Coronary artery (tissue), 2 donors: ENCODE measurements around the gene PLEKHH2.
"Not testable (repeated sequence)": the region's sequence is repeated elsewhere in the genome, so short reads cannot be mapped to it uniquely, and the experiment has no call there.

ENCODE experiments used
- DNase-seq: peaks from one replicate; pipeline ENCODE4 v3.0.0-alpha.2; 2017; ENCODE audit warnings: low spot score
- H3K27ac ChIP-seq, 2 donors: fragments of 200-600 bp; sonication (generic); one replicate each; pipeline ENCODE4 v1.5.1; 2016 to 2019
- H3K4me3 ChIP-seq: fragments of 200-600 bp; sonication (generic); 2 replicates; pipeline ENCODE4 v1.5.1; 2016; ENCODE audit warnings: mild to moderate bottlenecking, moderate library complexity
- TF ChIP-seq, protein P1 (sequence below): fragments of 200-600 bp; sonication (generic); IDR thresholded peaks from one replicate; pipeline ENCODE4 v1.5.1; 2019; ENCODE audit warnings: antibody characterized with exemption

PLEKHH2 gene

DNA sequence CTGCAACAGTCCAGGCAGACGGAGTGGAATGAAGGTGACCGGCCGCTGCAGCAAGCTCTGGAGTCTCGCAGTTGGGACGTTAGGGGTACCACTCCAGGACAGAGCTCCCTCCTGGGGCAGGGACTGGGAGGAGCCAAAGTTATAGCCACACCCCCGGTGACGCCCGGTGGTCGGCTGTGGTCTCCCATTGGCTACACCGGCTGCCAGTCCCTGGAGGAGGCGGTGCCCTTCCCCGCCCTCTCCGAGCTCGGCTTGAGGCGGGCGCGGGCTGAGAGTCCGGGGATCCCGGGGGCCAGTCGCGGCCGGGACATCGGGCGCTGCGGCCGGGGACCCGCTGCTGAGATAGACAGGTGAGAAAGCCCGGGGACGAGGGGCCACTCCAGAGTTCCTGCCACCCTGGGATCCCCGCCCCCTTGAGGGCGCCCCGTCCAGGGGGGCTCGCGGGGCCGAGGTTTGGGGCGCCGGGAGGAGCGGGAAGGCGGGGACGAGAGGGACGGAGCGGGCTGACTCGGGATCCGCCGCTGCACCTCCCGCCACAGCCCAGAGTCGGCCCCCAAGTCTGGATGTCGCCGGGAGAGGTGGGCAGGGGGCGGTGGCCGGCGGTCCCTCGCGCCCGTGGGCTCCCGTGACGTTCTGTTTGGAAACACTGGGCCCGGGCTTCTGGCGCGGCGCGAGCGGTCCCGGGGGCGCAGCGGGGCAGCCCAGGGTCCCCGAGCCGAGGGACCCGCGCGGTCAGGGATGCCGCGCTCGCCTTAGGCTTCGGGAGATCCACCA lies at the start of gene PLEKHH2:
Gene PLEKHH2 (plus strand): TSS at position 231 of the 774 bp plus-strand sequence. CDS start 7,414 bp downstream, outside the sequence.
- TF ChIP-seq, protein P1, sequence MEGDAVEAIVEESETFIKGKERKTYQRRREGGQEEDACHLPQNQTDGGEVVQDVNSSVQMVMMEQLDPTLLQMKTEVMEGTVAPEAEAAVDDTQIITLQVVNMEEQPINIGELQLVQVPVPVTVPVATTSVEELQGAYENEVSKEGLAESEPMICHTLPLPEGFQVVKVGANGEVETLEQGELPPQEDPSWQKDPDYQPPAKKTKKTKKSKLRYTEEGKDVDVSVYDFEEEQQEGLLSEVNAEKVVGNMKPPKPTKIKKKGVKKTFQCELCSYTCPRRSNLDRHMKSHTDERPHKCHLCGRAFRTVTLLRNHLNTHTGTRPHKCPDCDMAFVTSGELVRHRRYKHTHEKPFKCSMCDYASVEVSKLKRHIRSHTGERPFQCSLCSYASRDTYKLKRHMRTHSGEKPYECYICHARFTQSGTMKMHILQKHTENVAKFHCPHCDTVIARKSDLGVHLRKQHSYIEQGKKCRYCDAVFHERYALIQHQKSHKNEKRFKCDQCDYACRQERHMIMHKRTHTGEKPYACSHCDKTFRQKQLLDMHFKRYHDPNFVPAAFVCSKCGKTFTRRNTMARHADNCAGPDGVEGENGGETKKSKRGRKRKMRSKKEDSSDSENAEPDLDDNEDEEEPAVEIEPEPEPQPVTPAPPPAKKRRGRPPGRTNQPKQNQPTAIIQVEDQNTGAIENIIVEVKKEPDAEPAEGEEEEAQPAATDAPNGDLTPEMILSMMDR: no peak
- Histone ChIP-seq H3K27ac (peak within 1 kb of the TSS; percentile 86 to 92), H3K4me3 (peak within 1 kb of the TSS; percentile 94)
- peak; percentile 95 for DNase-seq

DNA sequence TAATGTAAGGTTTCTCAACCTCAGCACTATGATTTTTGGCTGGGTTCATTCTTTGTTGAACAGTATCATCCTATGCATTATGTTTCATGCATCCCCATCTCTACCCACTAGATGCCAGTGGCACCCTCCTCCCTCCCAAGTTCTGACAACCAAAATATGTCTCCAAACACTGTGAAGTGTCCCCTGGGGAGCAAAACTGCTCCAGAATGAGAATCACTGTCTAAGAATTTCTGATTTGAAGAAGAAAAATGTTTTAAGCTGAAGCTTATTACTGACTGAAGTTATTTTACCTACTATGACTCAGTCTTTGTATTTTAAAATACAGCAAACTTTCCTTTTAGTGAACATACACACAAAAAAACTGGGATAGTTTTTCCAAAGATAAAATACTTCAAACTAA lies 44.6 kb upstream of the PLEKHH2 start:
- H3K27ac ChIP-seq: no peak overlapping the region
- DNase-seq: no peak
- TF ChIP-seq, protein P1: no peak
- no peak overlapping the region for H3K4me3 ChIP-seq

DNA sequence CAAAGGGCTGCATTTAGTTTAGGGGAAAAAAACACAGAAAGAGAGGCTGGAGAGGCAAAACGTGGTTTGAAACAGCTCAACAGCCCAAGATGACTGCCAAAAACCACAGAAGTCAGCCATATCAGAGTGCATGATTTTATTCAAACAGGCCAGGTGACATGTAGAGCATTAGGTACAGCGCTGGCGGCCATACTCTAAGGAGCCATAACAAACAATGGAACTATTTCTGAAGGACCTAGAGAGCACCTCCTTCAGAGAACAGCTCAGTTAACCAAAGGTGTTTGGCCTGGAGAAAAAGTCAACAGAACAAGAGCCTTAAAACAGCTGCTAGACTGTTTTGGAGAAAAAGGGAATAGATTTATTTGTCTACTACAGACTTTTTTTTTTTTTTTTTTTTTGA lies 43.8 kb upstream of the PLEKHH2 start:
- TF ChIP-seq, protein P1: no peak
- no peak overlapping the region for H3K27ac ChIP-seq
- no peak overlapping the region for H3K4me3 ChIP-seq
- no peak for DNase-seq

DNA sequence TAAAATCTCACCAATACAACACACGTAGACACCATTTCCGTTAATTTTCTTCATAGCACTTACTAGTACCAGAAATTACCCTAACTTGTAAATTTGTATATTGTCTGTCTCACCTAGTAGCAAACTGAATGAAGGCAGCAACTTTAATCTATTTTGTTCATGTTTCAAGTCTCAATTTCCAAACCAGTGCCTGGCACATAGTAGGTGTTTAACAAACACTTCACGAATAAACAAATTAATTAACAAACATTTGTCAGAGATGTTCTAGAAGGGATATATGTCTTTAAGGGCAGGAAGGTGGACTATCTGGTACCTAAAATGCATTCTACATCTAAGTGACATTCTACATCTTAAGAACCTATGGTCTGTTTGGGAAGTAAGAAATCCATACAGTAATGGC lies 42.2 kb upstream of the PLEKHH2 start:
- TF ChIP-seq, protein P1: no peak
- Histone ChIP-seq H3K4me3 (peak overlapping the region; percentile 90), H3K27ac (no peak overlapping the region)
- no peak for DNase-seq

DNA sequence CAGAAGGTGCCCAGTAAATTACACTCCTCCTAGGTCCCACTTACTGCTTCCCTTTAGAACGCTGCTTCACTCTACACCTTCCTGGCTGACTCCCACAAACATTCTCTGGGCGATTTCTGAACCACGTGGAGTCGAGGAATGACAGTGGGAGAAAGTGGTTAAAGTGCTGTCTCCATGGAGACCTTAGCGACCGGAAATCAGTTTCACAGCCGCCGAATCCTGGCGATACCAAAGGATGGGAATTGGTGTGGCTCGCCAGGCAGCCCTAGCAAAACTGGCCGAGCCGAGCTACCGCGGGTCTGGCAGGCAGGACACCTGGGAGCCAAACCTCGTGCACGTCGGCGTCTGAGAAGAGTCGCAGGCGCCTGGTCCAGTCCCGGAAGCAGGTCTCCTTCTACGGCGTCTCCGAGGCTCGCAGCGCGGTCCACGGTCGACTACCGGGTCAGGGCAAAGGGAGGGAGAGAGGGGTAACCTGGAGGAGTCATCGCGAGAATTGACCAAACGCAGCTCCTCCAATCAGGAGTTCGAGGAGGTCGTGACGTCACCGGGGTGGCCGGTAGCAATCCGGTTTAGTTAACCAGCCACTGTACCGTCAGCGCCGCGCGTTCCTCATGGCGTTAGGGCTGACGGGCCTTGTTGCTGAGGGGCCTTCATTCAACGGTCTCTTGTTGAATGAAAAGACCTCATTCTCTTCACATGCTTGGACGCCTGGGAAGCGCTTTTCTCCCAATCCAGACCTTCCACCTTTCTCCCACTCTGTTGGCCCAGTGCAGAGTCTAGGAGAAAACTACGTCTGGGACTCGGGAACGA lies 41.3 kb upstream of the PLEKHH2 start, which contains the start of gene THADA:
Gene THADA (minus strand): TSS at position 436 of the 810 bp plus-strand sequence. CDS start 3,646 bp downstream, outside the sequence.
- Histone ChIP-seq H3K27ac (peak within 1 kb of the TSS; percentile 86 to 89), H3K4me3 (peak within 1 kb of the TSS; percentile 90)
- DNase-seq: peak; percentile 99
- TF ChIP-seq, protein P1: no peak

DNA sequence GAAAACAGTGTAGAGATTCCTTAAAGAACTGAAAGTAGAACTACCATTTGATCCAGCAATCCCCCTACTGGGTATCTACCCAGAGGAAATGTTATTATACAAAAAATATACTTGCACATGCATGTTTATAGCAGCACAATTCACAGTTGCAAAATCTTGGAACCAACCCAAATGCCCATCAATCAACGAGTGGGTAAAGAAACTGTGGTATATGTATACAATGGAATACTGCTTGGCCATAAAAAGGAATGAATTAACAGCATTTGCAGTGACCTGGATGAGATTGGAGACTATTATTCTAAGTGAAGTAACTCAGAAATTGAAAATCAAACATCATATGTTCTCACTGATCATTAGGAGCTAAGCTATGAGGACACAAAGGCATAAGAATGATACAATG lies 36.5 kb upstream of the PLEKHH2 start:
- H3K4me3 ChIP-seq, DNase-seq, H3K27ac ChIP-seq: not testable (repeated sequence)

DNA sequence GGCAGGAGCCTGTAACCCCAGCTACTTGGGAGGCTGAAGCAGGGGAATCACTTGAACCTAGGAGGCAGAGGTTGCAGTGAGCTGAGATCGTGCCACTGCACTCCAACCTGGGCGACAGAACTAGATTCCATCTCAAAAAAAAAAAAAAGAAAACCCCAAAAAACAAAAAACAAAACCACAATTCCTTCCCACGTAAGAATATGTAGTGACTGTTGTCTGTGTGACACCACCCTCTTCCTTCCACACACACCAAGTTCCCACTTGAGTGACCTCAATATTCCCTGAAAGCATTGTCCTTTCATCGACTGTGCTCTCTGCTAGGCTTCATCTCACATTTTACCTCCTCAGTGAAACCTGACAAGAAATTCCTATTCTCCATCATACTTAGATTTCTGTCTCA lies 32.4 kb upstream of the PLEKHH2 start:
- Histone ChIP-seq H3K4me3 (no peak overlapping the region), H3K27ac (no peak overlapping the region)
- no peak for DNase-seq
- TF ChIP-seq, protein P1: no peak
